GM18526 (cell line): Measurements from ENCODE around the gene TFEB.
A peak's percentile ranks its signal among the peaks of the same experiment; 100 is the strongest.

ENCODE experiments used
- POLR2A ChIP-seq: IDR thresholded peaks from 3 replicates; pipeline ENCODE4 v1.6.1; 2011; ENCODE audit not compliant: insufficient read length; ENCODE audit errors: extremely low read depth

Gene TFEB

GRCh38 chr6:41735427-41736185 is at the start of gene TFEB:
TFEB (minus strand) TSS chr6:41735608; CDS start chr6:41691213, 44,395 bp downstream.
- peak; percentile 26 for TF ChIP-seq POLR2A

- no peak for TF ChIP-seq POLR2A
These were observed 49.3 kb upstream of the TFEB start for GRCh38 chr6:41784581-41785171.

GRCh38 chr6:41783106-41783780 is 47.8 kb upstream of the TFEB start:
- no peak for TF ChIP-seq POLR2A

GRCh38 chr6:41781366-41781730 is 45.9 kb upstream of the TFEB start:
- no peak for TF ChIP-seq POLR2A

- TF ChIP-seq POLR2A: no peak
These were observed 45.4 kb upstream of the TFEB start, which contains the start of gene PRICKLE4 for GRCh38 chr6:41780551-41781365. PRICKLE4 (plus strand) TSS chr6:41780782; CDS start chr6:41783474, 2,692 bp downstream.

- peak; percentile 43 for TF ChIP-seq POLR2A
These were observed 44.6 kb upstream of the TFEB start, which contains the start of gene FRS3 for GRCh38 chr6:41779788-41780550. FRS3 (minus strand) TSS chr6:41779900; CDS start chr6:41776987, 2,913 bp downstream.

- TF ChIP-seq POLR2A: no peak
These were observed 43.9 kb upstream of the TFEB start for GRCh38 chr6:41779336-41779735.

GRCh38 chr6:41778895-41779294 is 43.5 kb upstream of the TFEB start:
- TF ChIP-seq POLR2A: no peak

- no peak for TF ChIP-seq POLR2A
These were observed 42.3 kb upstream of the TFEB start for GRCh38 chr6:41777551-41778285.

- TF ChIP-seq POLR2A: no peak
These were observed 40.0 kb upstream of the TFEB start for GRCh38 chr6:41775293-41775882.

GRCh38 chr6:41774841-41775240 is 39.4 kb upstream of the TFEB start:
- no peak for TF ChIP-seq POLR2A

GRCh38 chr6:41771058-41771983 is 35.9 kb upstream of the TFEB start:
- no peak for TF ChIP-seq POLR2A

- no peak for TF ChIP-seq POLR2A
These were observed 35.1 kb upstream of the TFEB start for GRCh38 chr6:41770381-41771057.
